GM18868 (cell line): Measurements from ENCODE around the gene GPRIN1.

Experiments used
- ATAC-seq: cut with Tn5 transposase; IDR thresholded peaks from one replicate; pipeline ENCODE4 v1.9.1; 2021; ENCODE audit warnings: mild to moderate bottlenecking, moderate library complexity; ENCODE audit not compliant: unreplicated experiment

GPRIN1 gene

DNA sequence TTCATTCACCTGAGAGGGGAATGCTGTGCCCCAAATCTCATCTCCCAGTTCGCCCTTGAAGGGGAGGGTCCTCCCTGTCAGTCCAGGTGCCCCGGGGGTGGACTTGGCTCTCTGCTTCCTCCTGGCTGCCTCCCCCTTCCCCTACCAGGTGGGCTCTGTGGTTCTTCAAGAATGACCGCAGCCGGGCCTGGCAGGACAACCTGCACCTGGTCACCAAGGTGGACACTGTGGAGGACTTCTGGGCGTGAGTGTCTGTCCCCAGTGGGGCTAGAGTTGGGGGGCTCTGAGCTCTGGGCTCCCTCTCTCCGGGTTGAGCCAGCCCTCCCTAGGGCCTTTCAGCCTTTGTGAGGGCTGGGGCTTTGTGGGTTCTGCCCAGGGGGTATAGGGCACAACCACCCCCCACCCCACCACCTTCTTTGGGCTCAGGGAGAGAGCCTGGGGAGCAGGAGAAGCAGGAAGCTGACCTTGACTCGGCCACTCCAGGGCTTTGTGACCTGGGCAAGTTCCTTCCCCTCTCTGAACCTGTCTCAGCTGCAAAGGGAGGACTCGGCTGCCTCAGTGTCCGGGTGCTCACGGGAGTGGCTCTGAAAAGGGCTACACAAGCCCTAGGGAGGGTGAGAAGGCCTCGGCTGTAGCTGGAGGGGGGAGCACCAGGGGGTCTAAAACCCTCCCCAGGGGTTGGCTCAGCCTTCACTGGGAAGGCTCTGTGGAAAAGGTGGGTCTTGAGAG lies 33.7 kb upstream of the GPRIN1 start:
- ATAC-seq = no peak

- ATAC-seq = no peak
Observed at GRCh38 chr5:176642675-176643490, 32.9 kb upstream of the GPRIN1 start.

DNA sequence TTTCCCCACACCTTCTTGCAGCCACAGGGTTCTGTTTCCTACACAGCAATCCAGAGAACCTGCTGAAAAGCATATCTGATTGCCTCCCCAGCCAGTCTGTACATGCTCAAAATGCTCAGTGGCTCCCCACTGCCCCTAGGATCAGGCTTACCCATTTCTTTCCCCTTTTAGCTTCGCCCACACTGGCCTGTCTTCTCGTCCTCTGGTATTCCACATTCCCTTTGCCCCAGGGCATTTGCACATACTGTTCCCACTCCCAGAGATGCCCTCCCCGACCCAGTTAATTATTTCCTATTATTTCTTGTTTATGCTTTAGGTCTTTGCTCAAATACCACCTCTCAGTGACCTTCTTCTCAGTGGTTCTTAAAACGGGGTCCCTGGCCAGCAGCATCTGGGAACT lies 30.7 kb upstream of the GPRIN1 start:
- ATAC-seq = no peak

DNA sequence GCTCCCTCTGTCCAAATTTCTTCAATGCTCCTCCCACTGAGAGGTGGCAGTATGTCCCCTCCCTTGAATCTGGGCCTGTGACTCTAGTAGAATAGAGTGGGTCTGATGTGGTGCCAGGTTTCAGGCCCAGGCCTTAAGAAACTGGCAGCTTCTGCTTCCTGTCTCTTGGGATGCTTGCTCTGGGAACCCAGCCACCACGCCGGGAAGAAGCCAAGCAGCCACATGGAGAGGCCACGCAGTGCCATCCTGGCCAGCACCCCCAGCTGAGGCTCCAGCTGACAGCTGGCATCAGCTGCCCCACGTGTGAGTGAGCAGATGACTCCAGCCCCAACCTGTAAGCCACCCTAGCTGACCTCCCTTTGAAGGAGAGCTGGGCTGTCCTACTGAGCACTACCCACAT lies 30.0 kb upstream of the GPRIN1 start:
- no peak for ATAC-seq

DNA sequence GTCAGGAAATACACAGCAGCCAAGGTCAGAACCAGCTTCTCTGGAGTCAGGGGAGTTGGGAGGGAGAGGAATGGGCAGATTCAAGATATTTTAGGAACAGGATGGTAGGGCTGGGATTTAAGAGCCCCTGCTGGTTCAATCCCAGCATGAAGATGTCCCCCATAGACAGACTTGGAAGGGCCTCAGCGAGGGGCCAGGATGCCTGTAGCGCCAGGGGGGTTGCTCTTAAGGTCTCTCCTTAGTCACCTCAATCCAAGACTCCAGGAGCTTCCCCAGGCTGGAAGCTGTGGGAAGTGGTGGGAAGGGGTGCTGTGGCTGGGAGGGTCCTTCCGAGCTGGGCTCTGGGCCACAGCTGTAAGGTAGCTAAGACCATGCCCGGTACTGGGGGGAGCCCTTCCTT lies 29.3 kb upstream of the GPRIN1 start:
- ATAC-seq = no peak

- no peak for ATAC-seq
Observed at GRCh38 chr5:176638437-176638836, 28.5 kb upstream of the GPRIN1 start.

DNA sequence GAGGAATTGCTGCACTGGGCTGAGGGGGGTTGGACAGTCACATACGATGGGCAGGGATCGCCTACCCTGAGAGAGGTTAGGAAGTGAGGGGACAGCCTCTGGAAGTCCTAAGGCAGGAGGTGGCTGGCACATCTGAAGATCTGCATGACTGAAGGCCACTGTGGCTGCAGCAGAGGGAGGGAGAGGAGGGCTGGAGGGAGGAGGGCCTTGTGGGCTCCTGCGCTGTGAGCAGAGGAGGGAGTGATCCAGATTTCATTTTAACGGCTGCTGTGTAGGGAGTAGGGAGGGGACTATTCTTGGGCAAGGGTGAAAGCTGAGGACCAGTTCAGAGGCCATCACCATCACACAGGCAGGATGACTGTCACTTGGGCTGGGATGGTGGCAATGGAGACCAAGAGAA lies 27.6 kb upstream of the GPRIN1 start:
- ATAC-seq = no peak

- no peak for ATAC-seq
Observed at GRCh38 chr5:176636426-176636825, 26.5 kb upstream of the GPRIN1 start.

DNA sequence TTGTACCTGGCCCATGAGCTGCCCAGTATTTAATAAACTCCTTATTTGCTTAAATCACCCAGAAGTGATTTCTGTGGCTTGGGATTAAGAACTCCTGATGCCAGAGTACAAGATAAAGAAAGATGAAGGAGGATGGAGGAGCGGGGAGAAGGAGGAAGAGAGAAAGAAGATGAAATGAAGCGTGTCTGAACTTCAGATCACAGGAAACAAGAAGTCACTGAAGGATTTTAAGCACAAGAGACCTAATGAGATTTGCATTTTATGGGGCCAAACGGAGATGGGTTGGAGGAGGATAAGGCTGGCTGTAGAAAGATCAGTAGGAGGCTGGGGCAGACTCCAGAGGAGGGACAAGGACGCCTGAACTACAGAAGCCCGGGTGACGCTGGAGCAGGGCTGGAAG lies 23.6 kb upstream of the GPRIN1 start:
- no peak for ATAC-seq

DNA sequence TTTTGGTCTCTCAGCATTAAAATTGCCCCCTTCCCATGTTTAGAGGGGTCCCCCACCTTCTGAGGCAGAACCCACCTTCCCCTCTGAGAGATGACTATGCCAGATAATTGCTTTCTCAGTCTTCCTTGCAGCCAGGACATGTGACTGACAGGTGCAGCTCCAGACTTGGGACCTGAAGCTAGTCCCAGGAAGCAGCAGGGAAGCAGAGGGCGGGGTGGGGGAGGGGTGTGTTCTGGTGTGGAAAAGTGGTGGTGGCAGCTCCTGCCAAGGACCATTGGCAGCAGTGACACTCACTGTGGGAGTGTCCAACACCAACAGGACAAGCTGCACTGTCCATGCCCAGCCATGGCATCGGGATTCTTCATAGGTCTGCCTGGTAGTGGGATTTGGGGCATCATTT lies 22.8 kb upstream of the GPRIN1 start:
- no peak for ATAC-seq

- no peak for ATAC-seq
Observed at GRCh38 chr5:176631383-176632200, 21.6 kb upstream of the GPRIN1 start.

- no peak for ATAC-seq
Observed at GRCh38 chr5:176630681-176631222, 20.8 kb upstream of the GPRIN1 start.

- ATAC-seq = no peak
Observed at GRCh38 chr5:176629853-176630680, 20.1 kb upstream of the GPRIN1 start, which contains the start of the genes EIF4E1B and SNCB. Gene EIF4E1B, plus strand, starts transcription at chr5:176630675. Its CDS starts 12,113 bp downstream, at chr5:176642788. Gene SNCB, minus strand, starts transcription at chr5:176630534. Its CDS starts 880 bp downstream, at chr5:176629654.

DNA sequence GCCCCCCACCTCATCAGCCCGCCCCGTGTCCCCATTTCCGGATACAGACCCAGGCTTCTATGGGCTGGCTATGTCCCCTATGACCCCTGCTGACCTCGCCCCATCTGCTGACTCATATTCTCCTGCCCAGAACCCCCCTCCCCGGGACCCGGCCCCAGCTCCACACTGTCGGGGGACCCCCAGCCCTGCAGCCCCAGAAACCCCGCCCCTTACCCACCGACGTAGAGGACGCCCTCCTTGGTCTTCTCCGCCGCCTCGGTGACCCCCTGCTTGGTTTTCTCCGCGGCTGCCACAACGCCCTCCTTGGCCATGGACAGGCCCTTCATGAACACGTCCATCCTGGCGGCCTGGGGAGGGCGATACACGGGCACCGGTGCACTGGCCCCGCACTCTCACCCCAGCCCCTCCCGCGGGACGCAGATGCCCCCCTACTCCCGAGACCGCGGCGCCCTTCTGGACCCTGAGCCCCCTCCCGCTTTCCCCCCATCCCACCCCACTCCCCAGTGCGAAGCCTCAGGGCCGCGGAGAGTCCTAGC lies 19.4 kb upstream of the GPRIN1 start:
- ATAC-seq = no peak

- ATAC-seq = no peak
Observed at GRCh38 chr5:176628406-176629228, 18.7 kb upstream of the GPRIN1 start.

- no peak for ATAC-seq
Observed at GRCh38 chr5:176627582-176627981, 17.6 kb upstream of the GPRIN1 start.

DNA sequence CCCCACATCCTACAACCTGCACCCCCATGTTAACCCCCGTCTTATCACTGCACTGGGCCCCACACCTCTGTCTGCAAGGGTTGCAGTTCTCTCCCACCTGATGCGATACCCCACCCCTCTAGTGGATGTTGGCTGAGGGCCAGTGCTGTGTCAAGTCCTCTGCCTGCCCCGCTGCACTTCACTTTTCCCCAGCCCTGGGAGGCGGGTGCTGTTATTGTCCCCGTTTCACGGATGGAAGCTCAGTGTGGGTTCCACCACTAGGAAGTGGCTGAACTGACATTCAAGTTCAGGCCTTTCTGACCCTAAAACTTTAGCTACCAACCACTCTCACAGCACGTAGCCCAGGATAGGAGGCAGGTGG lies 16.9 kb upstream of the GPRIN1 start:
- ATAC-seq = no peak

DNA sequence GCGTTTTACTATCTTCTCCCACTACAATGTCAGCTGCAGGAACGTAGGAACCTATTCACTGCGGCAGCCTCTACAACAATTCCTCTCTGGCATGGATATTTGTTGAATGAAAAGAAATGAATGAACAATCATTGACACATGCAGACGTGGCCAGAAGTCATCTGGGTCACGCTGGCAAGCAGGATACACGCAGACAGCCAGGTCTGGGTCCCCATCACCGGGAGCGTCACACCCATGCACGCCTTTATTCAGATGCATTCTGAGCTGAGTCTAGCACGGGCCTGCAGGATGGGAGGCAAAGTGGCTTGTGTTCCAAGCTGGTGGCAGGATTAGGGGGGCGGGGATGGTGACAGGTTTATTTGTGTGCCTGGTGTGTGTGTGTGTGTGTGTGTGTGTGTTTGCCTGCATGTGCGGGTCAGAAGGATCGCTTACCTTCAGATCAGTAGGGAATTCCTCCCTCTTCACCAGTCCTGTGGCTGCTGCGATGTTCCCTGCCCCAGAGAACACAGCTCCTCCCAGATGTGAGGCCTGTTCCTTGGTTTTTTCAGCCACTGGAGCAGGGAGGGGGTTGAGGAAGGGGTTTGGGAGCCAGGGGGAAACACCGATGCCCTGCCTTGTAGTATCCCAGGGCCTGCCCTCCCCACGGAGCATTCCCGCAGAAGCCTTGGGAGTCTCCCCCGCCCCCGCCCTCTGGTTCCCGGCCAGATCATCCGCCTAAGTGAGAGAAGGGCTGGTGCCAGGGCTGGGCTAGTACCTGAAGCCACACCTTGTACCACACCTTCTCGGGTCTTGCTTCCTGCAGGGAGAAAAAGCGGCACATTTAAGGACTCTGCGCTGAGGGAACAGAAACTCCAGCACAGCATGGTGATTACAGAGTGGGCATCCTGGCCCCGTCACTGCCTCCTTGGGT lies 16.3 kb upstream of the GPRIN1 start:
- ATAC-seq = no peak
